Hematopoietic multipotent progenitor cell treated with erythropoietin and hydrocortisone succinate and interleukin-3 and kit ligand, for 6 days (in vitro differentiated cells): ENCODE data around the gene ERGIC3.
"Not testable (repeated sequence)": the region's sequence is repeated elsewhere in the genome, so short reads cannot be mapped to it uniquely, and the experiment has no call there.

Experiments used
- DNase-seq: peaks from one replicate; pipeline ENCODE4 v3.0.0-alpha.2; 2015

Gene ERGIC3

GRCh38 chr20:35541783-35542662 is at the start of gene ERGIC3:
ERGIC3 (plus strand) TSS chr20:35542078; CDS start chr20:35542098, 20 bp downstream.
- DNase-seq: peak; percentile 99

- no peak for DNase-seq
These were observed 49.5 kb upstream of the ERGIC3 start for GRCh38 chr20:35492352-35492751.

GRCh38 chr20:35496481-35496880 is 45.4 kb upstream of the ERGIC3 start:
- no peak for DNase-seq

- DNase-seq: no peak
These were observed 44.6 kb upstream of the ERGIC3 start for GRCh38 chr20:35497320-35497719.

GRCh38 chr20:35497780-35498189 is 44.1 kb upstream of the ERGIC3 start:
- no peak for DNase-seq

GRCh38 chr20:35499271-35499670 is 42.6 kb upstream of the ERGIC3 start:
- no peak for DNase-seq

GRCh38 chr20:35502352-35502751 is 39.5 kb upstream of the ERGIC3 start:
- DNase-seq: peak; percentile 39

- no peak for DNase-seq
These were observed 38.6 kb upstream of the ERGIC3 start for GRCh38 chr20:35503281-35503680.

- no peak for DNase-seq
These were observed 37.9 kb upstream of the ERGIC3 start for GRCh38 chr20:35503841-35504561.

GRCh38 chr20:35504751-35505150 is 37.1 kb upstream of the ERGIC3 start:
- no peak for DNase-seq

GRCh38 chr20:35506179-35506578 is 35.7 kb upstream of the ERGIC3 start:
- no peak for DNase-seq

- no peak for DNase-seq
These were observed 34.8 kb upstream of the ERGIC3 start for GRCh38 chr20:35506872-35507638.

- DNase-seq: no peak
These were observed 33.2 kb upstream of the ERGIC3 start for GRCh38 chr20:35508493-35509218.

GRCh38 chr20:35510951-35511735 is 30.7 kb upstream of the ERGIC3 start:
- DNase-seq: no peak

GRCh38 chr20:35511814-35512420 is 30.0 kb upstream of the ERGIC3 start:
- peak; percentile 75 for DNase-seq

GRCh38 chr20:35514371-35514932 is 27.4 kb upstream of the ERGIC3 start:
- peak; percentile 96 for DNase-seq

GRCh38 chr20:35515341-35515740 is 26.5 kb upstream of the ERGIC3 start:
- no peak for DNase-seq

GRCh38 chr20:35515949-35516645 is 25.8 kb upstream of the ERGIC3 start:
- peak; percentile 56 for DNase-seq

GRCh38 chr20:35517125-35517524 is 24.8 kb upstream of the ERGIC3 start:
- DNase-seq: peak; percentile 88

- DNase-seq: not testable (repeated sequence)
These were observed 24.1 kb upstream of the ERGIC3 start for GRCh38 chr20:35517767-35518166.
